T-helper 9 cell (primary cell): Measurements from ENCODE around the gene HAGH.
"Not testable (repeated sequence)": the region's sequence is repeated elsewhere in the genome, so short reads cannot be mapped to it uniquely, and the experiment has no call there.

Experiments
- DNase-seq: peaks from one replicate; pipeline ENCODE4 v3.0.0-alpha.2; 2020

The HAGH gene

DNA sequence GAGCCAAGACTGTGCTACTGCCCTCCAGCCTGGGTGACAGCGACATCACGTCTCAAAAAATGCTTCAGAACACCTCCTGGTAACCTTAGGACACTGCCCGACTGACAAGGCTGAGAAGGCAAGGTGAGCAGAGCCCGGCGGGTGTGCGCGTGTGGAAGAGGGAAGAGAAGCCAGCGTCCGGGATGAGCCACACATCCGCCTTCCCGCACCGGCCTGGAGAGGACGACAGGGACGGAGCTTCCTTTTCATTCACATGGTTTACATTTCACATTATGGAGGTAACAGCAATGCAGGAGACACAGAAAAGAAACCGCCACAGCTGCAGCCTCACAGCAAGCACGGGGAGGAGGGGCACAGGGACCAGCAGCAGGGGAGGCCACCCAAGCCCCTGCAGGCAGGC is 16.5 kb downstream of the HAGH start:
- DNase-seq: no peak

DNA sequence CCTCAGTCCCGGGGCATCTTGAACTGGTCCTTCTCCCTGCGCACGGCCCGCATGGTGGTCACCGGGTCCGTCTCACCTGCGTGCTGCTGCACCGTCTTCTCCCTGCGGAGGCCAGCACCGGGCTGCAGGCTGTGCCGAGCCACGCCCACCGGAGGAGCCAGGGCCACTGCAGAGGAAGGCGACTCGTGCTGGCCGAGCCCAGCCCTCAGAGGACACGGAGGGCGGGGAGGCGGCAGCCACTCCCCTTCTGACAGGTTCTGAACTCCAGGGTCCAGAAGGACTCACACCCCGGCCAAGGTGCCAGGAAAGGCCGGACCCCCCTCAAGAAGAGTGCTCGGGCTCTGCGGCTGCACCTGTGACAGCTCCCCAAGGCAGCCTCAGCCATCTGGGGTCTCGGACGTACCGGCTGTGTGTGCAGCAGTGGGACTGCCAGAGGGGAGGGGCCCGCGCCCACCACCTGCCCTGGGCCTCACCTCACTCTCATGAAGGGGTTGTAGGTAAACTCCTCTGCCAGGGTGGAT is 17.3 kb downstream of the HAGH start:
- DNase-seq: no peak

DNA sequence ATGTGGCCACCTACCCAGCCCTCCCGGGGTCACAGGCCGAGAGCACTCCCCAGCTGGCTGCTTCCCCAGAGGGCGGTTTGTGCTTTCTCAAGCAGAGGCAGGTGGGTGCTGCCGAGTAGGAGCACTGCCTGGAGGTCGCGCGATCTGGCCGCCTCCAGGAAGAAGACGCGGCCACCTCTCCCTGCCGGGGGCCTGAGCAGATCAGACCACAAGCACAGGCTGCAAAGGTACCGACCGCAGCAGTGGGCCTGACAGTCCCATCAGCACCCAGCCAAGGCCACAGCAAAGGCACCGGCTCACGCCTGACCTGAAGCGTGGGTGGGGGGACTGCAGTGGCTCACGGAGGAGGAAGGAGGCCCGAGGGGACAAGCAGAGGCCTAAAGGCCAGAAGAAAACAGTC is 17.9 kb downstream of the HAGH start:
- DNase-seq: no peak

DNA sequence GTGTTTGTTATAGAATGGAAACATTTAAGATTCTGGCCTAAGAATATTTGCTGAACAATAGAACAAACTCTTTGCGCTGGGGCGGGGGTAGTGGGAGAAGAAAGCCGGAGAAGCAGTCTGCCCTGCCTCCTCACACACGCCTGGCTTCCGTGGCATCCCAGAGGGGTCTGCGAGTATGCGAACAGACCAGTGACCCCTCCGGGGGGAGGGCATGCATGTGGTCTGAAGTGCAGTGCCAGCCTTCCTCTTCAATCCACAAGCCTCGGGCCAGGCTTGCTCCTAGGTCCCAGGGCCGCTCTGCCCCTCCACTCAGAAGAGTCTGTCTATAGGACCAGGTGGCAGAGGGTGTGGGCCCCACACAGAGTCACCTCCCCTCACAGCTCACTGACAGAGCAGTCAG is 19.0 kb downstream of the HAGH start:
- no peak for DNase-seq

DNA sequence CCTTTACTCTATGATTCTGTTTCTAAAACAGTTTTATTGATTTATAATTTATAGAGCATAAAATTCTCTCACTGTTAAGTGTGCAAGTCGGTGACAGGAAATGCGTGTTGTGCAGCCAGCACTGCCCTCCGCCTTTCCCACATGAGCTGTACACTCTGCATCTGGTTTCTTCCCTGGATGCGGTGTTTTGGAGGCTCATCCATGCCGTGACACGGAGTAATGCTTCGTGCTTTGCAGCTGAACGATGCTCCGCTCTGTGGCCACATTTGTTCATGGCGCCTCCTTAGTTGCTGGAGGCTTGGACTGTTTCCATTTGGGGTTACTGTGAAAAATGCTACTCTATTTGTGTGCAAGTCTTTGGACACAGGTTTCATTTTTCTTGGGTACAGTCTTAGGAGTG is 25.9 kb downstream of the HAGH start:
- no peak for DNase-seq

DNA sequence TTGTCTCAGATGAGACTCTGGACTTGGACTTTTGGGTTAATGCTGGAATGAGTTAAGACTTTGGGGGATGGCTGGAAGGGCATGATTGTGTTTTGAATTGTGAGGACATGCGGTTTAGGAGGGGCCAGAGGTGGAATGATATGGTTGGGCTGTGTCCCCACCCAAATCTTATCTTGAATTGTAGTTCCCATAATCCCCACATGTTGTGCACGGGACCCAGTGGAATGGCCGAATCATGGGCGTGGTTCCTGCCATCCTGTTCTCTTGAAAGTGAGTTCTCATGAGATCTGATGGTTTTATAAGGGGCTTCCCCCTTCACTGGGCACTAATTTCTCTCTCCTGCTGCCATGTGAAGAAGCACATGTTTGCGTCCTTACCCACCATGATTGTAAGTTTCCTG is 27.4 kb downstream of the HAGH start:
- not testable (repeated sequence) for DNase-seq

DNA sequence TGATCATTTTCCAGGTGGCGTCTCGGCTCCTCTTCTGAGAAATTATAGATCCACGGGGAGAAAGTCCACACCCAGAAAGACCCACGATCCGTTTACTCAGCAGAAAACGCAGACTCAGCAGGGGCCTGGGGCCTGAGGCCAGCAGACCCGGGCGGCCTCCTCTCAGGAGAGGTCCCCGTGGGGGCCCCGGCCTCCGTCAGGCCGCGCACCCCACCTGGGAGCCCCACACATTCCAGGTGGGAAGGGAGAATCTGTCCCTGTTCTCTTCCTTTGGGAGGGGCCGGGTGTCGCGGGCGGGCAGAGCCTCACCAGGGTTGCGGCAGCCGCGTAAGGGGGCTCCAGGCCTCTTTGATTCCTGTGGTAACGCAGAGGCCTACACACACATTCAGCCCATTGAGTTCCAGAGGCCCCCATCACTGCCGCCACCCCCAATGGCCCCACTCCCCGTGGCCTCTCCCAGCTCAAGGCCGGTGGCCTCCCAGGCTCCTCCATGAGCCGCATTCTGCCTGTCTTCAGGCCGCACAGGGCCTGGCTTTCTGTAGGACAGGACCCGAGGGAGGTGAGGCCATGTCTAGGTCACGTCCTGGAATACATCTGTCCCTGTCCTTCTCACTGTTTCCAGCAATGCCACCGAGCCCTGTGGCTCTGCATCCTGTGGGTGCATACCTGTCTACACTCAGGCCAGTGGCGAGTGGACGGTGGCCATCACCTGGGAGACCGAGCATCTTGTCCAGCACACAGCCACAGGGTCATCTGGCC is 31.5 kb downstream of the HAGH start:
- DNase-seq: no peak

DNA sequence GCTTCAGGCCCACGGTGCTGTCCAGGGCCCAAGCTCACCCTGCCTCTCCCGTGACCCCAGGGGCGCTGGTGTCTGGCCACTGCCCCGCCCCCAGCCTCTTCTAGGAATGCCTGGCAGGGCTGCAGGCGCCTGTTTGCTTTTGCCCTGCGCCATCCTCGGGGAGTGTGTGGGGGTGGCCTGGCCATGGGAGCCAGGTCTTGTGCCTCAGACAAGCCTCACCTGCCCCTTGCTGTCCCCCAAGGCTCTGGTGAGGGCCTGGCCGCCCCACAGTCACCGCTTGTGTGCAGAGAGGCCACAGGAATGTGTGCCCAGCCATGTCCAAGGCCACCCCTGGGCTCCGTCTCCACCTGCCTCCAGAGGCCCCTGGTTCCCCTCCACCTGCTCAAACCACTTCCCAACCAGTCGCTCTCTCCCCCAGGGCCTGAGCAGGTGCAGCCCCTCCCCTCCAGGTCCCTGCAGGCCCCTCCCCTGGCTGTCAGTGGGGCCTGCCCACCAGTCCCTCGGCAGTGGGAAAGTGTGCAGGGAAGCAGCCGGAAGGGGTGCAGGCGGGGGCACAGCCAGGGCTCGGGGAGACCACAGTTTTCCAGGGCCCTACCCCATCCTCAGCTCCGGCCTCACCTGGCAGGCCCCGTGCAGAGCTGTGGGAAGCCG is 32.3 kb downstream of the HAGH start:
- no peak for DNase-seq

DNA sequence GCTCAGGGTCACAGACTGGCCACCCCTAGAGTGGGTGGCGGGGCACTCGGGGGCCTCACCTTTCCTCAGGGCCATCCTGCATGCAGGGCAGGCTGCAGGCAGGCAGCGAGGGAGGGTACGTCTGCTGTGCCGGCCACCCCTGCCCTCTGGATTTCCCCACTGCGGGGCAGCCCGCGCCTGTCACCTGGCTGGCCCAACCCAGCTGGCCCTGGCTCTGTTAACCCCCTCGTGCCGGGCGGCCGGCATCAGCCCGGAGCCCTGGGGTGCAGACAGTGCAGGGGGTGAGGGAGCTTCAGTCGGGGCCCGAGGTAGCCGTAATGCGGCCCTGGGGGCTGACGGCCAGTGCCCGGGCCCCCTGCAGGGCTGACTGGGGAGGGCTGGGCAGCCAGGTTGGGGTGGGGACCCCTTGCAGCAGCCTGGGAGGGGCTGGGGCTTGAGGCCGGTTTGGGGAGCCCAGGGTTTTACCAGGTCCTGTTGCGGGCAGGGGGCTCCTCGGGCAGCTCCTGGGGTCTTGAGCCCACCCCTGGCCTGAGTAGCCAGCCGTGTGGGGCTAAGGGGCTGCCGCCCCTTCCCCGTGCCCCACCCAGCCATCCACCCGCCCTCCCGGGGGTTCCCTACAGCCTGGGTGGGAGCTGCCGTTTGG is 32.9 kb downstream of the HAGH start, which contains the start of gene IGFALS:
IGFALS (minus strand) TSS at position 128 of the 643 bp plus-strand sequence; CDS start at position 75, 53 bp downstream.
- DNase-seq: no peak

DNA sequence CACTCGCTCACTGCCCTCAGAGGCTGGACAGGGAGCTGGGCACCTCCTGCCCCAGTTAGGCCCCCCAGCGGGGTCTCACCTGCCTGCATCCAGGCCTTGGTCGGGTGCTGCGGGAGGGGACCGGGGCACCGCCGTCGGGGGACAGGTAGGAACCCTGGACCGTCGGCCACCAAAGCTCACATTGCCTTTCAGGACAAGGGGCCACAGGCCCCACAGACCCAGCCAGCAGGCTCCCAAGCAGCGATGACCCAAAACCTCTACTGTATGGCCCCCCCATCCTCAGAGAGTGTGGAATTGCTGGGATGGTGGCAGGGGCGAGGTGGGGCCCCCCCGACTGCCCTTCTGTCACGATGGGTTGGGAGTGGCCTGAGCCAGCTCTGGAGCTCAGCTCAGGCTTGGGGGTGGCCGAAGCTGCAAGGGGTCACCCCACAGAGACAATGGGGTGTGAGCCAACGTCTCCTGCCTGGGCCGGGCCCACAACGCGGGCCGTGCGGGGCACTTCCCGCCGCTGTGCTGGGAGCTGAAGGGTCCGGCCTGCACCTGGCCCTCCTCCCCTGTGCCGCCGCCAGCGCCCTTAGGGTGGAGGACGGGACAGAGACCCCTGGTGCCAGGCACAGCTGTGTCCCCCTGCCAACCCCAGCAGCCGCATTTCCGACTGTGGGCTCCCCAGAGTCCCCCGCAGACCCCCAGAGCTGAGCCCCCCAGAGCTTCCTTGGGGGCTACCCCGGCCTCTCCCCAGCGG is 33.6 kb downstream of the HAGH start:
- no peak for DNase-seq

DNA sequence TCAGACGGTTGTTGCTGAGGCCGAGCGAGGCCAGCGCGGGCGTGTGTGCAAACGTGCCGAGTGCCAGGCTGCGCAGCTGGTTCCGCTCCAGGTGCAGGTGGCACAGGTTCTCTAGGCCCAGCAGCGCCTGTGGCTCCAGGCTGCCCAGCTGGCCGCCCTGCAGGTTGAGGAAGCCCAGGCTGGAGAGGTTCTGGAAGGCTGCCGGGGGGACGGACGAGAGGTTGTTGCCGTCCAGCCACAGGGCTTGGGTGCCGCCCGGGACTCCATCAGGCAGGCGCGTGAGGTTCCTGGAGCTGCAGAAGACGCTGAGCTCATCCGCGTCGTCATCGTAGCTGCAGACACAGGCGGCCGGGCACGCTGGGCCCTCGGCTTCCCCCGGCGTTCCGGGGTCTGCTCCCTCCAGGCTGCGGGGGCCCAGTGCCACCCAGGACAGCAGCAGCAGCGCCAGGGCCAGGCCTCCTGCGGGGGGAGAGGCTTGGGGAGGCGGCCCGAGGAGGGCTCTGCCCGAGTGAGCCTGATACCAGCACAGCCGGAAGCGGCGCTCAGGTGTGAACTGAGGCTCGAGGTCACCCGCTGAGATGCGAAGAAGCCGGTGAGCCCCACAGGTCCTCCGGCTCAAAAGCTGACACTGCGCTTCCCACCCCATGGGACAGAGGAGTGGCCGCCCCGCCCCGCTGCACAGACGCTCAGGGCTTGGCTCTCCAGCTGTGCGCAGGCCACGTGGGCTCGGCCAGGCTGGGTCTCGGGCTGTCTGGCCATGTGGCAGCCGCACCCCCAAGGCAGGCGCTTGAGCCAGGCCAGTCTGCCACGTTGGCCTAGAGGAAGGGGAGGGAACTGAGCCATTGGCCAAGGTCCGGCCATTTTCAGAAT is 34.4 kb downstream of the HAGH start:
- no peak for DNase-seq

DNA sequence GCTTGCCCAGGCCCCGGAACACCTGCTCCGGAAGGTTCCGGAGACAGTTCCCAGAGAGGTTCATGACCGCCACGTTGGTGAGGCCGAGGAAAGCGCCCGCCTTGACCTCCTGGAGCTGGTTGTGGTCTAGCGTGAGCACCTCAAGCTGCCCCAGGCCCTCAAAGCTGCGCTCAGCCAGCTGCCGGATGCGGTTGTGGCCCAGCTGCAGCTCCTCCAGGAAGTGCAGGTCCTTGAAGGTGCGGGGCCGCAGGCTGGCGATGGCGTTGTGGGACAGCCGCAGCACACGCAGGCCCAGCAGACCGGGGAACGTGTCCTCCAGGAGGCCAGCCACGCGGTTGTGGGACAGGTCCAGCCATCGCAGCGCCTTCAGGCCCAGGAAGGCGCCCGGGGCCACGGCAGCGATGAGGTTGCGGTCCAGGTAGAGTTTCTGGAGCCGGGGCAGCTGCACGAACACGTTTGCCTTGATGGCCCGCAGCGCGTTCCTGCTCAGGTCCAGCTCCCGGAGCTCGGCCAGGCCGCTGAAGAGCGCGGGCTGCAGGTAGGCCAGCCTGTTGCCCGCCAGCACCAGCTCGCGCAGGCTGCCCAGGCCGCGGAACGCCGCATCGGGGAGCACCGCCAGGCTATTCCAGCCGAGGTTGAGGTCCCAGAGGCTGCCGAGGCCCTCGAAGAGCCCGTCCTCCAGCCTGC is 35.2 kb downstream of the HAGH start:
- no peak for DNase-seq

DNA sequence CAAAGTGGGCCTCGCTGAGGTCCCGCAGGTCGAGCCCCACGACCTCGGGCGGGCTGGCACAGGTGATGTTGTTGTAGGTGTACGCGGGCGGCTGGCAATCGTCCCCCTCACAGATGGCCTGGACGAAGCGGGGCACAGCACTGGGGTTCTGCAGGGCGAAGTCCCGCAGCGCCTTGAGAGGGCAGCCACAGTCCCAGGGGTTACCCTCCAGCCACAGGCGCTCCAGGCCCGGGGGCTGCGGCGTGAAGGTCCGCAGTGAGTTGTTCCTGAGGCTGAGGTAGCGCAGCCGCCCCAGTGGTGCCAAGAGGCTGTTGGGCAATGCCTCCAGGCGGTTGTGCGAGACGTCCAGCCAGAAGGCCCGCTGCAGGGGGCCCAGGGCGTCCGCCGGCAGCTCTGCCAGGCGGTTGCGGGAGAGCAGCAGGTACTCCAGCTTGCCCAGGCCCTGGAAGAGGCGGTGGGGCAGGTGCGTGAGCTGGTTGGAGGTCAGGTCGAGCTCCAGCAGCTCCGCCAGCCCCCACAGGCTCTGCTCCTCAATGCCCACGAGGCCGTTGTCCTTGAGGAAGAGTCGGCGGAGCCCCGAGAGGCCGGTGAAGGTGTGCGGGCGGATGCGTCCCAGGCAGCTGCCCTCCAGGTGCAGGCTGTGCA is 35.9 kb downstream of the HAGH start:
- no peak for DNase-seq

DNA sequence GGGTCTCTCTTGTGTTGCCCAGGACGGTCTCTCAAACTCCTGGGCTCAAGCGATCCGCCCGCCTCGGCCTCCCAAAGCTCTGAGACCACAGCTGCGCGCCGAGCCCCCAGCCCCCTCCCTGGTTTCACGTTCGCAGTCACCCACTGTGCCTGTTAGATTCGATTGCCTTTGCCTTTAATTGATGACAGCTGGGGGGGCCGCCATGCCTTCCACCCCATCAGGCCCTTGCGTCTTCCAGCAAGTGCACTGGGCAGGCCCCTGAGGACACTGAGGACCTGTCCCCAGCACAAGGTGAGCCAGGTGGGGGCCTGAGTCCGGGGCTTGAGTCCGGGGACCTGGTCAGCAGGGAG is 36.4 kb downstream of the HAGH start:
- DNase-seq: no peak

DNA sequence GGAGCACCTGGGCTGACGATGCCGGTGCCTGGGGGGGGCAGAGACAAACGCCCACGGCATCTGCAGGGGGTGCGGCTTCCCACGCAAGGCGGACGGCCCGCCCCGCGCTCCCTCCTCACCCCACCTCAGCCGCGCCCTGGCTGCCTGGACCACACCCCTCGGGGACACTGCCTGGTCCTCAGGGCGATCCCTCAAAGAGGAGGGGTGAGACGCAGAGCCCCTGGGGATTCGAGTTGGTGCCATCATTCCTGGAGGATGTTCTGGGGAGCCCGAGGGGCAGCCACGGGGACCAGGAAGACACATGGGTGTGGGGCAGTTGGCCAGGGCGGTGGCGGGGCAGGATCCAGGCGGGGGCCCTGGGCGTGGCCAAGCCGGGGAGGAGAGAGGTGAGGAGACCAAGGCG is 37.0 kb downstream of the HAGH start:
- no peak for DNase-seq

DNA sequence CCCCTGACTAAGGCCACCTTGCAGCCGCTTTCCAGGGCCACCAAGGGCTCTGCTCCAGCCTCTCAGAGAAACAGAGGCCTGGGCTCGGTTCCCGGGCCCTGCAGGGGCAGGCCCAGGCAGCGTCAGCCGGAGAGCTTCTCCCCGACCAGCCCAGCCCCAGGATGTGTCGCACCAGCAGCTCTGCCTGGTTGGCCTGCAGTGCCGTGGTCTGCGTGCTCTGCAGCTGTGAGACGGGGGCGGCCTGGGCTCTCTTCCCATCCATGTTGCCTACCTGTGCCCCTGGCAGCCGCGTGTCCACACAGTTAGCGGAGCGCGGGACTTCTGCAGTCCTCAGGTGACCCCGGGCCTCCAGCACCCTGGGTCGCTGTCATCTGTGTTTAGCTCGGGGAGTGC is 37.9 kb downstream of the HAGH start:
- DNase-seq: no peak

DNA sequence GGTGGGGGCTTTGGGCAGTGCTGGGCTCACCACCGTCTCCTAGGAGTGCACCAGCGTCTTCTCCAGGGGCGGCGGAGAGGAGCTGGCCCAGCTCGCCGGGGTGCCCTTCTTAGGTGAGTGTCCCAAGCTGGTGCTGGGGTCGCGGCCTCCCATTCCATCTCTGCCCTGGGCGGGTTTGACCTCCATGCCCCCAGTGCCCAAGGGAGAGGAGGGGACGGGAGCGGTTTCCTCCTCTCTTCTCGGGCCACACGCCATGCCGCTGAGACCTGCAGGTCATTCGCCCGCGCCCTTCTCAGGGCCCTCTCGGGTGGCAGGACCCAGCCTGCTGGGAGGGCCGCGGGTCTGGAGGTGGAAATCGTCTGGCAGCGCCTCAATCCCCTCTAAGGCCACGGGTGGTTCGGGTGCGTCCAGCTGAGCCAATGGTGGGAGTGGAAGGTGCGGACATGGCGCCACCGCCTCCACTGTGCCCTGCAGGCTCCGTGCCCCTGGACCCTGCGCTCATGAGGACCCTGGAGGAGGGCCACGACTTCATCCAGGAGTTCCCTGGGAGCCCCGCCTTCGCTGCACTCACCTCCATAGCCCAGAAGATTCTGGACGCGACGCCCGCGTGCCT is 38.4 kb downstream of the HAGH start:
- no peak for DNase-seq

DNA sequence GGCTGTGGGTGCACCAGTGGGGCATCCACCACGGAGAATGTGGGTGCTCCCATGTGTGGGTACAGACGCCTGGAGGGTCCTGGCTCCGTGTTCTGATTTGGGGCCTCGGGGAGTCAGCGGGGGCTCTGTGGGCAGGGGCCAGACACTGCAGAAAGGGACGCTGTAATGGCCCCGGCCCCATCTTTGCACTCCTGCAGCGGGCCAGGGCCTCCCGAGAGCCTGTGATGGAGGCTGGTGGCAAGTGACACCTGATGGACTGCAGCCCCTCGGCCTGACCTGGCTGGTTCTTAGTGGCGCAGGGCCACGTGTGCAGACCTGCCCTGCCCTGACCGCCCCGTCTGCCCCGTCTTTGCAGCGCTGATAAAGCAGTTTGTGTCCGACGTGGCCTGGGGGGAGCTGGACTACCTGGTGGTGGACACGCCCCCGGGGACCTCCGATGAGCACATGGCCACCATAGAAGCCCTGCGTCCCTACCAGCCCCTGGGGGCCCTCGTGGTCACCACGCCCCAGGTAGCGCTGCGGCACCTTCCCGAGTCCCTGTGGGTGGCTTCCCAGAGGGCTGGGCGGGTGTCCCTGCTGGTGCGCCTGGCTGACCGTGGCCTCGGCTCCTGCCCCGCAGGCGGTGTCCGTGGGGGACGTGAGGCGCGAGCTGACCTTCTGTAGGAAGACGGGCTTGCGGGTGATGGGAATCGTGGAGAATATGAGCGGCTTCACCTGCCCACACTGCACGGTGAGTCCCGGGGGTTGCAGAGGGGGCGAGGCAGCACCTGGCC is 39.1 kb downstream of the HAGH start:
- DNase-seq: no peak

DNA sequence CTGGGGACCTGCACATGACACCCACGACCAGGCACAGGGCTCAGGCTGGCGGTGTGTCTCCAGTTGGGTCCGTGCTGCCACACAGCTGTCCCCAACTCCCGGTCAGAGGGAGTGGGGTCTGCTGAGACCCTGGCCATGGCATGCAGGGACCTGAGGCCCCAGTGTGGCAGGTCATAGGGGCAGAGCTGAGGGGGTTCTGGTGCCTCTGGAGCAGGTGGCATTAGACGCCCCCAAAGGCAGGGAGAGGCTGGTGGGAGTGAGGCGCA is 39.6 kb downstream of the HAGH start:
- no peak for DNase-seq
